GM21576 (cell line): Measurements from ENCODE around the gene GATA1.
"Not testable (repeated sequence)": the region's sequence is repeated elsewhere in the genome, so short reads cannot be mapped to it uniquely, and the experiment has no call there.

Experiments used
- ATAC-seq: cut with Tn5 transposase; IDR thresholded peaks from one replicate; pipeline ENCODE4 v1.9.1; 2021; ENCODE audit warnings: mild to moderate bottlenecking, moderate library complexity; ENCODE audit not compliant: unreplicated experiment

GATA1 gene

DNA sequence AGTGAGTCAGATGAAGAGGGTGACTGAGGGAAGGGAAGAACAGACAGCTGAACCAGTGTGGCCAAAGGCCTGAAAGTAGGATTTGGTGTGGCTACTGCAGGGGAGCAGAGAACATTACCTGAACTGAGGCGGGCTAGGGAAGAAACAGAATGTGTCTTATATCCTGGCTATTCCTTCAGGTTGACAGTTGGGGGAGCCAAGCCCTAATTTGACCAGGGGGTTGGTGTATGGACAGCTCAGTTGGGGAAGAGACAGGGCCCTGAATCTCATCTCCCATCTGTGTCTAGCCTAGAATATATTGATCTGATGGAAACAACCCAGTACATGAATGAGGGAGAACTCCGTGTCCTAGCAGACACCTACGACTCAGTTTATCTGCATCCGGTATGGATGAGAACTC lies 19.7 kb downstream of the GATA1 start:
- ATAC-seq = no peak

DNA sequence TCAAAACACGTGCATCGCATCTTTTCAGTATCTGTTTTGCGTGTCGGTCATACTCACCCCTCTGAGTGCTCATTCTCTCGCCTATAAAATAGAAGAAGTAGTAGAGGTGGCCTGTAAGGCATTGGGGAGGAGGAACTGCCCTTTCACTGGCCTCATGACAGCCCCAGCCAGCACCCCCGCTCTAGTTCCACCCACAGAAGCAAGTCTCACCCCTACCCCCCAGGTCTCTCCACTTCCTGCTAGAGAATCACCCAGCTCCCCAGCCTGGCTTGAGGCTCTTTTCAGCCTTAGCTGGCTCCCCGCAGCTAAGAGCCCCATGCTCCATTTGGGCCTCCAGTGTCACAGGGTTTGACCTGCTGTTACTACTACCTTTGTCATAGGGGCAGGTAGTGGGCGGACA lies 27.3 kb downstream of the GATA1 start:
- ATAC-seq = no peak

DNA sequence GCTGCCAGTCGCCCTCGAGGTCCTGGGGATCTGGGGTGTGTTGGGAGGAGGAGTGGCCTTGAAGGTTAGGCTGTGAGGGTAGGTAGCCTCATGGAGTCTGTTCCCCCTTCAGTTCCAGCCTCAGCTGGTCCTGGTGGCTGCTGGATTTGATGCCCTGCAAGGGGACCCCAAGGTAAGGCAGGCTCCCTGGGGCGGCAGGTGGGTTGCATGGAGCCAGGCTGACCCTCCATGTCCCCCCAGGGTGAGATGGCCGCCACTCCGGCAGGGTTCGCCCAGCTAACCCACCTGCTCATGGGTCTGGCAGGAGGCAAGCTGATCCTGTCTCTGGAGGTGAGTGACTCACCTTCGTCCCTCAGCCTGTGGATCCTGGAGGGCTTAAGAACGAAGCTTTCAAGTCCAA lies 28.3 kb downstream of the GATA1 start:
- ATAC-seq = no peak

DNA sequence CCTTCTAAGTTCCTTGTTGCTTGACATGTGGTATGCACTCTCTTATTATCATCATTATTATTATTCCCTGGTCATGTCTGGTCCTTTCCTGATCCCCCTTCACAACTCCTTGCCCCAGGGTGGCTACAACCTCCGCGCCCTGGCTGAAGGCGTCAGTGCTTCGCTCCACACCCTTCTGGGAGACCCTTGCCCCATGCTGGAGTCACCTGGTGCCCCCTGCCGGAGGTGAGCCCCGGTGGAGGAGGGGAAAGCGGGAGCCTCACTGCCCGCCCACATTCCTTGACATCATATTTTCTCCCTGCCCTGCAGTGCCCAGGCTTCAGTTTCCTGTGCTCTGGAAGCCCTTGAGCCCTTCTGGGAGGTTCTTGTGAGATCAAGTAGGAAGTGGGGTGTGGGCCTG lies 28.9 kb downstream of the GATA1 start:
- ATAC-seq = no peak

DNA sequence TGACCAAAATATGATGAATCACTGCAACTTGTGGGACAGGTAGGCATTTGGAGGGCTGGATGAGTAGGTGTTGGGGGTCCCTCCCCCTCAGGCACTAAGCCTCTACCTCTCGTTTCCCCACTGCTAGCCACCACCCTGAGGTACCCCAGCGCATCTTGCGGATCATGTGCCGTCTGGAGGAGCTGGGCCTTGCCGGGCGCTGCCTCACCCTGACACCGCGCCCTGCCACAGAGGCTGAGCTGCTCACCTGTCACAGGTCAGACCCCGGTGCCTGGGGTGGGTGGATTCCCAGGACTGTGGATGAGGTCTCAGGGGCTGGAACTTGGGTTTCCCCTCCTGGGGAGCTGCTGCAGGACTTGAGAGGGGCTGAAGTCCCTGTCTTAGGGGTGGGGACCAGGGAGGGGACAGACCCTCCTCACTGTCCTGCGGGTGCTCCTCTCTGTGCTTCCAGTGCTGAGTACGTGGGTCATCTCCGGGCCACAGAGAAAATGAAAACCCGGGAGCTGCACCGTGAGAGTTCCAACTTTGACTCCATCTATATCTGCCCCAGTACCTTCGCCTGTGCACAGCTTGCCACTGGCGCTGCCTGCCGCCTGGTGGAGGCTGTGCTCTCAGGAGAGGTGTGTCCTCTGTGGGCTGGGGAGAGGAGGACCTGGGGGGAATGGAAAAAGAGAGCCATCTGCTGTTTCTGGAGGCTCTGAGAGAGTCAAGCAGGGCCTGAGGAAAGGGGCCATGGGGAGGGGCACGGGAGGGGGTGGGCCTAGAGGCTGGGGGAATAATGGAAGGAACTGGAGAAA lies 29.8 kb downstream of the GATA1 start:
- ATAC-seq = no peak

DNA sequence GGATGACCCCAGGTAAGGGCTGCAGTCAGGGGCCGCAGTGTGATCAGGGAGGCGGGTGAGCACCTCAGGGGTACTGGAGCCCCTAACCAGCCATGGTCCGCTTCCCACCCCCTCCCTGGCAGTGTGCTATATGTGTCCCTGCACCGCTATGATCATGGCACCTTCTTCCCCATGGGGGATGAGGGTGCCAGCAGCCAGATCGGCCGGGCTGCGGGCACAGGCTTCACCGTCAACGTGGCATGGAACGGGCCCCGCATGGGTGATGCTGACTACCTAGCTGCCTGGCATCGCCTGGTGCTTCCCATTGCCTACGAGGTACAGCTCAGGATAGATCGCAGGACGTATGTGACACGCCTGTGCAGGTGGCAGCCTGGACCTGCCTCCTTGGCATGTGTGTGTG lies 31.7 kb downstream of the GATA1 start:
- ATAC-seq = no peak

DNA sequence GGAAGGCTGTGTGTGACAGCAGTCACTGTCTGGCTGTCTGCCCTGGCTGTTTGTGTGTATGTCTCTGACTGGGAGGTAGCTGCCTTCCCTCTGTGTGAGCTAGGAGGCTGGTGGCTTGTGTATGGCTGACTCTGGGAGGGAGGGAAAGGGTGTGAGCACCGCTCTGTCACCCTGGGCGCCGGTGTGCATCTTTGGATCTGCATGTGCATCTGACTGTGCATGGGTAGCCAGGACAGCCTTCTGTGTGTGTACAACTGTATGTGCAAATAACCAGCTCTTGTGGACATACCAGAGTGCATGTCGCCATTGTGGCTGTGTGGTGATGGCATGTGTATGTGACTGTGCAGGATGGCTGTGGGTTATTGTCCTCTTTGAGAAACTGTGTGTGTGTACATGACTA lies 32.5 kb downstream of the GATA1 start:
- ATAC-seq = no peak

DNA sequence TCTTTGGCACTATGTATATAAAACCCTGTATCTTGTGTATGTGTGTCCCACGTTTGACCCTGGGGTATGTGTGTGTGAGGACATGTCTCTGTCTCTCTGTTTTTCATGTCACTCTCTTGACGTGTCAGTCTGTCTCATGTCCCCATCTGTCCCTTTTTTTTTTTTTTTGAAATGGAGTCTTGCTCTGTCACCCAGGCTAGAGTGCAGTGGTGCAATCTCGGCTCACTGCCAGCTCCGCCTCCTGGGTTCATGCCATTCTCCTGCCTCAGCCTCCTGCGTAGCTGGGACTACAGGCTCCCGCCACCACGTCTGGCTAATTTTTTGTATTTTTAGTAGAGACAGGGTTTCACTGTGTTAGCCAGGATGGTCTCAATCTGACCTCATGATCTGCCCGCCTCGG lies 33.0 kb downstream of the GATA1 start:
- ATAC-seq = not testable (repeated sequence)

DNA sequence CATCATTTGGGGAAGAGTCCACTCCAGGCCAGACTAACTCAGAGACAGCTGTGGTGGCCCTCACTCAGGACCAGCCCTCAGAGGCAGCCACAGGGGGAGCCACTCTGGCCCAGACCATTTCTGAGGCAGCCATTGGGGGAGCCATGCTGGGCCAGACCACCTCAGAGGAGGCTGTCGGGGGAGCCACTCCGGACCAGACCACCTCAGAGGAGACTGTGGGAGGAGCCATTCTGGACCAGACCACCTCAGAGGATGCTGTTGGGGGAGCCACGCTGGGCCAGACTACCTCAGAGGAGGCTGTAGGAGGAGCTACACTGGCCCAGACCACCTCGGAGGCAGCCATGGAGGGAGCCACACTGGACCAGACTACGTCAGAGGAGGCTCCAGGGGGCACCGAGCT lies 36.7 kb downstream of the GATA1 start:
- ATAC-seq = no peak

DNA sequence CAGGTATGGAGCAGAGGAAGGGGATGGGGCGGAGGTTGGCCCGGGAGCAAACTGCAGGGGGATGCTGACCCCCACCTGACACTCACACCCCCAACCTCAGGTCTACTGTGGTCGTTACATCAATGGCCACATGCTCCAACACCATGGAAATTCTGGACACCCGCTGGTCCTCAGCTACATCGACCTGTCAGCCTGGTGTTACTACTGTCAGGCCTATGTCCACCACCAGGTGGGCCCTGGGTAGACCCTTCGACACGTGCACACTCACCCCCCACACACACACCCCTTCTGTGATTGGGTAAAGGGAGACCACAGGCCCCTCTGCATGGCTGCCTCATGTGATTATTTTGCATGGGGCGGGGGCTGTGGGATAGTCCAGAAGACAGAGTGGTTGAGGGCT lies 37.7 kb downstream of the GATA1 start:
- no peak for ATAC-seq

DNA sequence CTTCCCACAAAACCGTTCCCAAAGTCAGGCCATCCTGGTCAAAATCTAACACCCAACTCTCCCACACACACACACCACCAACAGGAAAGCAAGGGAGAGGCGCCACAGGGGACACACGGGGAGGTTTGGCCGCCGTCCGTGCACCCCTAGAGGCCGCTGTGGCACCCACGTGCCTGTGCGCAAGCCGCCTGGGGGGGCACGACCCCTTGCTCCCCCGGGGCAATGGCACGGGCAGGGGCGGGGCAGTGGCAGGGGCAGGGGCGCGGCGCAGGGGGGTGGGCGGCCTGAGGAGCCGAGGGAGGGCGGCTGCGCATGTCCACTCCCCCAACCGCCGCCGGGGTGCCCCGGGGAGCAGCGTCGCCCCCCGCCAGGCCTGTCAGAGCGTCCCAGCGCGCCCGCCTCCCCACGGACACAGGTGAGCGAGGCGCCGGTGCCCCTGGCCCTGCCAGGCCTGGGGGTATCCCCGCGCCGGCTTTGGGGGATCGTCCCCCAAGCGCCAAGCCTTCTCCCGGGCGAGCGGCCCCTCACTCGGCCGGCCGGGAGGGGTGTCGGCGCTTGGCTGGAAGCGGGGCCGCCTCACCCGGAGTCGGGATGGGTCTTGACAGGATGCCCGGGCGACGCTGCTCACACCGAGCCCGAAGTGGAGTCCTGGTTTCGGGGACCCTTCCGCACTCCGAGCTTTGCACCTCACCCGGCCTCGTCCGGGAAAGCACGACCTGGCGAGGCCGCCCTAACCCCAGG lies 39.9 kb downstream of the GATA1 start, which contains the start of gene ERAS:
TSS of gene ERAS (plus strand) at position 379 of the 741 bp plus-strand sequence. CDS start 2,611 bp downstream, outside the sequence.
- ATAC-seq = no peak

DNA sequence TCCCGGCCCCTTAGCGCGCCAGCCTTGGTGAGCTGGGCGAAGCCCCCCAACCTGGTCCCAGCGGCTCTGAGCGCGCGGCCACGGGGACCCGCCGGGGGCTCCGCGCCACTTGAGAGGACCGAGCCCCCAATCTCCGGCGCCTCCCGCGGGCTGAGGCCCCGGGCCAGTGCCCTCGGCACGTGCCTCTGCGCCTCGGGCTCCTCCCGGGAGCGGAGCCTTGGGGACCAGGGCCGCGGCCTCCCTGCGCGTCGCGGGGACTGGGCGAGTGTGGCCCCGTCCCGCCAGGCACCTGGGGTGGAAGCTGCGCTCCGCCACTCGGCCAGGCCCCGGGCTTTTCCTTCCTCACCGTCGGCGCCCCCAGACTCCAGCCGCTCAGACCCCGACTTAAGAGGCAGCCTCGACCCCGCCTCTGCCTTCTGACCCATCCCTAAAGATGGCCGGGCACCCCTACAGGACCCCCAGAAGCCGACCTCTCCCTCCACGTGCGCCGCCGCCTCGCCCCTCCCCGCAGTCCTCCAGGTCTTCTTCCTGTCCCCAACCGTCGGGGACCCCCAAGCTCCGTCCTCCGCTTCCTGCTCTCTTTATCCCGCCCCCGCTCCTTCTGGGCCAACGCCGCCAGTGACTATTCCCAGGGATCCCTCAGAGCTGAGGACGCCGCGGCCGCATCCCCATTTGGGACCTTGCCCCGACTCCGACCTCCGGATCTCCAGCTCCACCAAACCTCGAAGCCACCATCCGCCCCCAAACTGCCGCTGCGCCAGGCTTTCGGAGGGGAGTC lies 40.7 kb downstream of the GATA1 start:
- ATAC-seq = no peak

DNA sequence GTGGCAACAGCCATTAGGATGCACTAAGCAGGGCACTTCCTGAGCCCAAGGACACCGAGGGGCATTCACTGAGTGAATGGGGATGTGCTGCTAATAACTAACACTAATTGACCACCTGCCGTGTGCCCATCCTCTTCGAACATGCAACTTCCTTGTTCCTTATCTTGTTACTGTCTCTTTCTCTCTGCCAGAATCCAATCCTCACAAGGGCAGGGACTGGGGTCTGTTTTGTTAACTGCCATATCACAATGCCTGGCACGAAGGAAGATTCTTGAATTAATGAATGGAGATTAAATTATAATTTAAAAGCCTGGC lies 41.2 kb downstream of the GATA1 start:
- ATAC-seq = no peak

DNA sequence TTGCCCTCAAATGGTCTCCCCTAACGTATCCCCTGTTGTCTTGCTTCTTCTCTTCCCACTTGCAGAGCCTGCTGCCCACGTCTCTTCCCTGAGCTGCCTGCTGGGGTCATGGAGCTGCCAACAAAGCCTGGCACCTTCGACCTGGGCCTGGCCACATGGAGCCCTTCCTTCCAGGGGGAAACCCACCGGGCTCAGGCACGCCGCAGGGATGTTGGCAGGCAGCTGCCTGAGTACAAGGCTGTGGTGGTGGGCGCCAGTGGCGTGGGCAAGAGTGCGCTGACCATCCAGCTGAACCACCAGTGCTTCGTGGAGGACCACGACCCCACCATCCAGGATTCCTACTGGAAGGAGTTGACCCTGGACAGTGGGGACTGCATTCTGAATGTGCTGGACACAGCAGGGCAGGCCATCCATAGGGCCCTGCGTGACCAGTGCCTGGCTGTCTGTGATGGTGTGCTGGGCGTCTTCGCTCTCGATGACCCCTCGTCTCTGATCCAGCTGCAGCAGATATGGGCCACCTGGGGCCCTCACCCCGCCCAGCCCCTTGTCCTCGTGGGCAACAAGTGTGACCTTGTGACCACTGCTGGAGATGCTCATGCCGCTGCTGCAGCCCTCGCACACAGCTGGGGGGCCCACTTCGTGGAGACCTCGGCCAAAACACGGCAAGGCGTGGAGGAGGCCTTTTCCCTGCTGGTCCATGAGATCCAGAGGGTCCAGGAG lies 42.8 kb downstream of the GATA1 start:
- ATAC-seq = no peak

DNA sequence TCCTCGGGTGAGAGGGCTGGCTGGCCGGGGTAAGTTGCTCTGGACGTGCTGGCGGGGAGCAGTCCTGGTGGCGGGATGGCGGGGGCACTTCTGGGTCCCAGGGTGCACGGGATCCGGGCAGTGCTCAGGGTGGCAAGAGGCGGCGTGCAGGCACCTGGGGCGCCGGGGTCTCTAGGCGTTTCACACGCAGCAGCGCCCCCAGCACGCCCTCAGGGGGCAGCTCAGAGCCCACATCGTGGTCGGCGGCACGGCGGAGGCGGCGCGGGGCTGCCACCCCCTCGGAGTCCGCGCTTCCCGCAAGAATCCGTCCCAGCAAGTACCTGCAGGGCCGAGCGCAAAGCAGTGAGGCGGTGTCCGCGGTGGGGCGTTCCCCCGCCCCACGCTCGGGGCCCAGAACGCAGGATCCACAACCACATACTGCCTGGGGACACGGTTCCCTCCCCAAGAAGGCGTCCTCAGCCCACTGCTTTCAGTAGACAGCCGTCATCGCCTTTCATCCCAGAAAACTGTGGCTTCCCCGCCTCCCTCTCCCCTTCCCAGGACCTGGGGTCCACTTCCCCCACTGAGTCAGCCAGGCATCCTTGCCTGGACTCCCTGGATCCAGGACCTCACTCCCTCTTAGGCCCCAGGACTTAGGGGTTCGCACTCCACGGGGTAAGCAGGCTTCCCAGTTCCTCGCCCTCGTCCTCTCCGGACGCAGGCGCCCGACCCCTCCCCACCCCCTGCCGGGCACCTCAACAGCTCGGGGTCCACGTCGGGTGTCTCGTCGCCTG lies 44.9 kb downstream of the GATA1 start:
- ATAC-seq = no peak

DNA sequence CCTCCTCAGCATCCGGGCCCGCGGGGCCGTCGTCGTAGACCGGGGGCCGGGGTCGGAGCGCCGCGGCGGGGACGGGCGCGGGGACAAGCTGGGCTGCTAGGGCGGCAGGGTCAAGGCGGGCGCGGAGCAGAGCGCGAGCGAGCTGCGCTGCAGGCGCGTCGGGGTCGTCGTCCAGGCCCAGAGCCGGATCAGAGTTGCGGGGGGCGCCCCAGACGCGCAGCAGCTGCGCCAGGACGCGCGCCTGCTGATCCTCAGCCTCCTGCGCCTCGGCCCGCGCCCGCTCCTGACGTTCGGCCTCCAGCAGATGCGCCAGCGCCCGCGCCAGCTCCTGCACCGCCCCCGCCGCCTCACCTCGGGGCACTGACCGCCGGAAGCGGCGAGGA lies 45.5 kb downstream of the GATA1 start:
- no peak for ATAC-seq

DNA sequence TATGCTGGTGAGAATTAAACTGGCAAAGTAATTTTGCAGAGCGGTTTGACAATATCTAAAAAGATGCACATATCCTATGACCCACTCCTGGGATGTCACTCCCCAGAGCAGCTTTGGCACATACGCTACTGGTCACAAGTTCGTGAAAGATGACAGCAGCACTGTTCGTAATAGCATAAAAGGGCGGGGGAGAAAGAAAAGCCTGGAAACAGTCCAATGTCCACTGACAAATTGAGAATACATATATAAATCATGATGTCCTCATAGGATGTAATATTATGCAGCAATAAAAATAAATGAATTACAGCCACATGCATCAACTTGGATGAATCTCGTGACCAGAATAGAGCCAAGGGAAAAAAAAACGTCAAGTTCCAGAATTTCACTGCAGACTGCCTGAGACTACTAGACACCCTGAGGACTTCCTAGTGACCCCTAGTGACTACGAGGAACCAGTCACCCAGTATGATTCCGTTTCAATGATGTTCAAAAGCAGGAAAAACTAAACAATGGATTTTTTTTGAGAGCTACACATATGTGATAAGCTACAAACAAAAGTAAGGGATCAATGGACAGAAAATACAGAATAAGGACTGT lies 47.2 kb downstream of the GATA1 start:
- no peak for ATAC-seq

DNA sequence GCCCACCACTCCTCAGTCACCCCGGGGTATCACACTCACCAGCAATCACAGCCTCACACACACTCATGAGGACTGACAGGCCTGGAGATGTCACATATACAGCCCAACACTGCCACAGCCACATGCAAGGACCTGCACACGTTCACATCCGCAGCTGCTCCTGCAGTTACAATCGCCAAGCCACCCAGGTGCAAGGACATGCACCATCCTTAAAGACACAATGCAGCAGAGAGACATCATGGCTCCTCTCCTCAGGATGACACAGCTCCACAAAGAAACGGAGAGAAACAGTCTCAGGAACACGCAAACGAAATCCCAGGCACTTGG lies 48.0 kb downstream of the GATA1 start:
- no peak for ATAC-seq

DNA sequence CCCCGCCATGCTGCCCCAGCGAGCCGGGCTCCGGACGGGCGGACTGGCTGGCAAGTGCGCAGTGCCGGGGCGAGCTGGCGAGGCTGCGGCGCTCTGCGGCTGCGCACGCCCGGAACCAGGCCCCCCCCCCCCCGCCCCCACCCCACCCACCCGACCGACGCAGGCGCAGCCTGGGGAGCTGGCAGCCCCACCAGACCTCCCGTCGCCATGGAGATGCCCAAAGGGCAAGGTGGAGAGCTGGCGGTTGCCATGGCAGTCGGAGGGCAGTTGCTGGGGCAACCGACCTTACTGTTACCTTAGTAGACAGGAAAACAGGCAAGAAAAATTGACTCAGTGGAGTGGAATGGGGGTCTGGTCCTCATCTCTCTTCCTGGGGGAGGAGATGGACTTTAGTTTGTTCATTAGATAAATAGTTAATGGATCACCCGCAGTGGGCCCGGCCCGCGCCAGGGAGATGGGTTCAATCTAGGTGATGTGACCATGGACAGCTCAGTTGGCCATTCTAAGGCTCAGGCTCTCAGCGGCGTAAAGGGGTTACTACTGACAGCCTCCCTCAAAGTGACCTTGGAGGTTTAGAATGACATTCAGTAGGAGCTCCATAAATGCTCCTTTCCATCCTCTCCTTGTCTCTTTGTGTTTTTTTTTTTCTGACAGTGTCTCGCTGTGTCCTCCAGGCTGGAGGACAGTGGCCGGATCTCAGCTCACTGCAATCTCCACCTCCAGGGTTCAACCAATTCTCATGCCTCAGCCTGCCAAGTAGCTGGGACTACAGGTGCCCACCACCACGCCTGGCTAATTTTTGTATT lies 49.3 kb downstream of the GATA1 start, which contains the start of gene PCSK1N:
TSS of gene PCSK1N (minus strand) at position 87 of the 806 bp plus-strand sequence. CDS start at position 9, 78 bp downstream.
- no peak for ATAC-seq
